CD4-positive, alpha-beta memory T cell (primary cell): ENCODE measurements around the gene FOXK2. TPM values are rescaled to one million over a fixed set of nuclear protein-coding genes. Genes with fewer than 3 reads are reported as not detected.

Source experiments
- CTCF ChIA-PET: fragments of 350-600 bp; sonication (Branson Sonifier 250); formaldehyde crosslinking; loops from one replicate; lab custom pipeline; 2021; ENCODE audit warnings: inconsistent platforms; ENCODE audit not compliant: partially characterized antibody; lab: Charles Lee
- POLR2A ChIA-PET: fragments of 350-600 bp; sonication (Branson Sonifier 250); formaldehyde crosslinking; loops from one replicate; lab custom pipeline; 2021; ENCODE audit not compliant: partially characterized antibody; lab: Charles Lee
- DNase-seq, 5 donors: peaks; one replicate each; pipeline versions ENCODE4 v3.0.0 to v3.0.0-alpha.2; 2020 to 2022; ENCODE audit warnings: mixed read lengths in 1 of 5
- H3K27ac ChIP-seq: one replicate; pipeline ENCODE4 v1.7.0; 2013; ENCODE audit warnings: low read depth, low read length
- H3K27me3 ChIP-seq: 2 replicates; pipeline ENCODE4 v1.7.0; 2013; ENCODE audit warnings: mild to moderate bottlenecking, low read length, moderate library complexity; ENCODE audit not compliant: insufficient read depth
- H3K36me3 ChIP-seq: 2 replicates; pipeline ENCODE4 v1.7.0; 2013; ENCODE audit warnings: mild to moderate bottlenecking, low read length, moderate library complexity; ENCODE audit not compliant: insufficient read depth
- H3K4me1 ChIP-seq: 2 replicates; pipeline ENCODE4 v1.7.0; 2013; ENCODE audit warnings: mild to moderate bottlenecking, low read length, moderate library complexity; ENCODE audit not compliant: insufficient read depth
- H3K4me3 ChIP-seq, 2 donors: one replicate each; pipeline ENCODE4 v1.7.0; 2013; ENCODE audit warnings: low read length in 2 of 2, mild to moderate bottlenecking in 1 of 2
- H3K9me3 ChIP-seq, 2 donors: one replicate each; pipeline ENCODE4 v1.7.0; 2013; ENCODE audit warnings: low read length in 2 of 2, control low read depth in 1 of 2; ENCODE audit not compliant: control insufficient read depth in 1 of 2
- H3K27ac Mint-ChIP-seq, 7 donors: one replicate each; pipeline ENCODE4 v1.8.0; 2020 to 2021; ENCODE audit warnings: mixed read lengths in 7 of 7, mild to moderate bottlenecking in 6 of 7, inconsistent platforms in 3 of 7, moderate library complexity in 3 of 7
- H3K27me3 Mint-ChIP-seq, 2 donors: one replicate each; pipeline ENCODE4 v1.8.0; 2020 to 2021; ENCODE audit warnings: mixed read lengths in 2 of 2
- H3K36me3 Mint-ChIP-seq, 2 donors: one replicate each; pipeline ENCODE4 v1.8.0; 2020 to 2021; ENCODE audit warnings: mixed read lengths in 2 of 2, inconsistent platforms in 1 of 2, mild to moderate bottlenecking in 1 of 2
- H3K4me1 Mint-ChIP-seq, 4 donors: one replicate each; pipeline ENCODE4 v1.8.0; 2020 to 2021; ENCODE audit warnings: mixed read lengths in 4 of 4, mild to moderate bottlenecking in 1 of 4
- H3K4me3 Mint-ChIP-seq, 8 donors: one replicate each; pipeline ENCODE4 v1.8.0; 2020 to 2021; ENCODE audit warnings: mixed read lengths in 8 of 8, mild to moderate bottlenecking in 7 of 8, moderate library complexity in 6 of 8, inconsistent platforms in 3 of 8
- H3K9me3 Mint-ChIP-seq, 8 donors: one replicate each; pipeline ENCODE4 v1.8.0; 2020 to 2021; ENCODE audit warnings: mixed read lengths in 8 of 8, mild to moderate bottlenecking in 5 of 8, inconsistent platforms in 3 of 8, moderate library complexity in 1 of 8
- intact Hi-C: fragments of 100-400 bp; cut with micrococcal nuclease; formaldehyde crosslinking; loops from one replicate; pipeline ENCODE4 v1.15.1; 2023
- polyA plus RNA-seq, 2 donors: library from polyadenylated mRNA; unstranded; fragments of 300-500 nt; fragmentation: Illumina TruSeq; gene quantifications; one replicate each; pipeline ENCODE4 v1.2.3, GENCODE V29; 2021
- total RNA-seq, 2 experiments: library from RNA; stranded (reverse); gene quantifications; one replicate each; pipeline ENCODE4 v1.2.3, GENCODE V29; 2021

FOXK2 gene
- total and polyA plus RNA-seq, 4 experiments from 2014 or later = 1.3 to 57.5 (median 29.1) TPM

- ChIA-PET POLR2A (no interaction called here), CTCF (no interaction called here)
- no peaks in the 10 kb centered on the region for H3K27me3 Mint-ChIP-seq
- DNase-seq = no peak
- no peak overlapping the region for H3K4me3 ChIP-seq
- no peaks in the 10 kb centered on the region for H3K4me1 Mint-ChIP-seq
- peaks cover 28% of the 10 kb centered on the region for H3K36me3 ChIP-seq
- H3K9me3 Mint-ChIP-seq = peaks cover 0 to 2% (median 0%) of the 10 kb centered on the region in 8 donors
- H3K36me3 Mint-ChIP-seq = peaks cover 34 to 58% of the 10 kb centered on the region in 2 donors
- no peaks in the 10 kb centered on the region for H3K9me3 ChIP-seq
- H3K27ac ChIP-seq = no peak overlapping the region
- H3K4me3 Mint-ChIP-seq = no peak overlapping the region
- no peaks in the 10 kb centered on the region for H3K4me1 ChIP-seq
- no peaks in the 10 kb centered on the region for H3K27me3 ChIP-seq
- H3K27ac Mint-ChIP-seq = peak overlapping the region in 2 of 7 donors; percentile 55 to 64
- intact Hi-C loops = no loop called here
Measured at GRCh38 chr17:82613283-82614094, 94.0 kb downstream of the FOXK2 start.

GRCh38 chr17:82614095-82614631, 94.6 kb downstream of the FOXK2 start:
- no peak overlapping the region for H3K27ac ChIP-seq
- no peaks in the 10 kb centered on the region for H3K27me3 ChIP-seq
- H3K4me1 Mint-ChIP-seq = no peaks in the 10 kb centered on the region
- H3K9me3 Mint-ChIP-seq = peaks cover 0 to 2% (median 0%) of the 10 kb centered on the region in 8 donors
- ChIA-PET POLR2A (no interaction called here), CTCF (interaction anchor here (0.7 kb wide), 1 partner anchor 27 kb away, joined by 3 read pairs; no protein-coding TSS in a partner anchor)
- intact Hi-C loops = no loop called here
- H3K27me3 Mint-ChIP-seq = no peaks in the 10 kb centered on the region
- peaks cover 35 to 60% of the 10 kb centered on the region in 2 donors for H3K36me3 Mint-ChIP-seq
- no peak overlapping the region for H3K4me3 ChIP-seq
- H3K27ac Mint-ChIP-seq = no peak overlapping the region
- no peaks in the 10 kb centered on the region for H3K4me1 ChIP-seq
- peaks cover 34% of the 10 kb centered on the region for H3K36me3 ChIP-seq
- no peaks in the 10 kb centered on the region for H3K9me3 ChIP-seq
- H3K4me3 Mint-ChIP-seq = no peak overlapping the region
- no peak for DNase-seq

- ChIA-PET POLR2A (no interaction called here), CTCF (no interaction called here)
- Histone ChIP-seq H3K27ac (no peak overlapping the region), H3K9me3 (no peaks in the 10 kb centered on the region), H3K27me3 (no peaks in the 10 kb centered on the region), H3K4me3 (no peak overlapping the region), H3K36me3 (peaks cover 45% of the 10 kb centered on the region), H3K4me1 (no peaks in the 10 kb centered on the region)
- peaks cover 0 to 2% (median 0%) of the 10 kb centered on the region in 8 donors for H3K9me3 Mint-ChIP-seq
- no peak overlapping the region for H3K4me3 Mint-ChIP-seq
- DNase-seq = no peak
- intact Hi-C loops = no loop called here
- no peaks in the 10 kb centered on the region for H3K4me1 Mint-ChIP-seq
- H3K27me3 Mint-ChIP-seq = no peaks in the 10 kb centered on the region
- H3K36me3 Mint-ChIP-seq = peaks cover 29 to 62% of the 10 kb centered on the region in 2 donors
- no peak overlapping the region for H3K27ac Mint-ChIP-seq
Measured at GRCh38 chr17:82615084-82616020, 95.8 kb downstream of the FOXK2 start.

- Histone ChIP-seq H3K27me3 (no peaks in the 10 kb centered on the region), H3K9me3 (no peaks in the 10 kb centered on the region), H3K27ac (no peak overlapping the region), H3K4me1 (no peaks in the 10 kb centered on the region), H3K36me3 (peaks cover 51% of the 10 kb centered on the region), H3K4me3 (no peak overlapping the region)
- Mint-ChIP-seq H3K4me3 (no peak overlapping the region), H3K27ac (peak overlapping the region in 1 of 7 donors; percentile 77), H3K9me3 (peaks cover 0 to 2% (median 0%) of the 10 kb centered on the region in 8 donors), H3K36me3 (peaks cover 34 to 68% of the 10 kb centered on the region in 2 donors), H3K27me3 (no peaks in the 10 kb centered on the region), H3K4me1 (no peaks in the 10 kb centered on the region)
- ChIA-PET CTCF (no interaction called here), POLR2A (no interaction called here)
- intact Hi-C loops = no loop called here
- DNase-seq = no peak
Measured at GRCh38 chr17:82616021-82616711, 96.6 kb downstream of the FOXK2 start.

- no peaks in the 10 kb centered on the region for H3K9me3 Mint-ChIP-seq
- peak overlapping the region in 1 of 7 donors; percentile 18 for H3K27ac Mint-ChIP-seq
- H3K4me1 Mint-ChIP-seq = no peaks in the 10 kb centered on the region
- peaks cover 34 to 76% of the 10 kb centered on the region in 2 donors for H3K36me3 Mint-ChIP-seq
- no peaks in the 10 kb centered on the region for H3K27me3 Mint-ChIP-seq
- H3K27me3 ChIP-seq = no peaks in the 10 kb centered on the region
- POLR2A ChIA-PET = no interaction called here
- no peak overlapping the region for H3K27ac ChIP-seq
- CTCF ChIA-PET = no interaction called here
- DNase-seq = no peak
- intact Hi-C loops = no loop called here
- no peak overlapping the region for H3K4me3 ChIP-seq
- H3K36me3 ChIP-seq = peaks cover 64% of the 10 kb centered on the region
- no peaks in the 10 kb centered on the region for H3K9me3 ChIP-seq
- no peak overlapping the region for H3K4me3 Mint-ChIP-seq
- H3K4me1 ChIP-seq = no peaks in the 10 kb centered on the region
Measured at GRCh38 chr17:82619211-82619610, 99.7 kb downstream of the FOXK2 start.

- POLR2A ChIA-PET = no interaction called here
- H3K4me1 ChIP-seq = no peaks in the 10 kb centered on the region
- Mint-ChIP-seq H3K27ac (peak overlapping the region in 1 of 7 donors; percentile 21), H3K4me3 (no peak overlapping the region), H3K36me3 (peaks cover 34 to 72% of the 10 kb centered on the region in 2 donors), H3K9me3 (no peaks in the 10 kb centered on the region), H3K4me1 (no peaks in the 10 kb centered on the region), H3K27me3 (no peaks in the 10 kb centered on the region)
- peaks cover 64% of the 10 kb centered on the region for H3K36me3 ChIP-seq
- no peaks in the 10 kb centered on the region for H3K27me3 ChIP-seq
- DNase-seq = no peak
- H3K27ac ChIP-seq = no peak overlapping the region
- CTCF ChIA-PET = no interaction called here
- no peaks in the 10 kb centered on the region for H3K9me3 ChIP-seq
- no peak overlapping the region for H3K4me3 ChIP-seq
- intact Hi-C loops = no loop called here
Measured at GRCh38 chr17:82619641-82620040, 100.1 kb downstream of the FOXK2 start.
